Stomach (tissue), 4 donors: ENCODE data around the gene ARL15.

Source experiments
- CTCF ChIP-seq, 7 experiments: fragments of 450-650 bp in 4 of 7; fragments of 200-600 bp in 3 of 7; sonication (generic) in 3 of 7; IDR thresholded peaks; one replicate each; pipeline ENCODE4 v1.5.1; 2016 to 2019; ENCODE audit warnings: antibody characterized with exemption in 7 of 7, control low read depth in 2 of 7, mild to moderate bottlenecking in 1 of 7
- EP300 ChIP-seq: sonication (generic); formaldehyde crosslinking; IDR thresholded peaks from one replicate; pipeline ENCODE4 v1.6.1; 2017; ENCODE audit warnings: antibody characterized with exemption
- POLR2A ChIP-seq, 4 donors: fragments of 450-650 bp; IDR thresholded peaks; one replicate each; pipeline ENCODE4 v1.6.1; 2016; ENCODE audit warnings: antibody characterized with exemption in 4 of 4, control low read depth in 2 of 4, mild to moderate bottlenecking in 1 of 4, moderate library complexity in 1 of 4

GRCh38 chr5:54295651-54296276, 14.6 kb downstream of the ARL15 start:
- TF ChIP-seq CTCF (IDR thresholded peaks at IDR 0.05) (no peak), POLR2A (IDR thresholded peaks at IDR 0.05) (no peak), EP300 (no peak)
